Smooth muscle cell (in vitro differentiated cells): ENCODE data around the gene HLA-DPB1. TPM values are rescaled to one million over a fixed set of nuclear protein-coding genes. Genes with fewer than 3 reads are reported as not detected.

Experiments
- DNase-seq: peaks from one replicate; lab custom pipeline; 2025; ENCODE audit not compliant: unreplicated experiment; lab: John Stamatoyannopoulos, UW
- H2AFZ ChIP-seq: fragments of 200-600 bp; sonication (generic); 2 replicates; pipeline ENCODE4 v1.6.0; 2016; ENCODE audit warnings: antibody characterized with exemption, low read depth, mild to moderate bottlenecking
- H3F3A ChIP-seq: fragments of 200-600 bp; sonication (generic); 2 replicates; pipeline ENCODE4 v1.6.0; 2017; ENCODE audit warnings: antibody characterized with exemption, low read depth
- H3K27ac ChIP-seq: fragments of 200-600 bp; sonication (generic); 2 replicates; pipeline ENCODE4 v1.5.1; 2016; ENCODE audit warnings: low read depth, mild to moderate bottlenecking
- H3K27me3 ChIP-seq: fragments of 200-600 bp; sonication (generic); 2 replicates; pipeline ENCODE4 v1.6.1; 2016; ENCODE audit warnings: low read depth, mild to moderate bottlenecking
- H3K36me3 ChIP-seq: fragments of 200-600 bp; sonication (generic); 2 replicates; pipeline ENCODE4 v1.5.1; 2016; ENCODE audit warnings: low read depth
- H3K4me1 ChIP-seq: fragments of 200-600 bp; sonication (generic); 2 replicates; pipeline ENCODE4 v1.5.1; 2016; ENCODE audit warnings: low read depth
- H3K4me2 ChIP-seq: fragments of 200-600 bp; sonication (generic); 2 replicates; pipeline ENCODE4 v1.6.0; 2016; ENCODE audit warnings: mild to moderate bottlenecking
- H3K4me3 ChIP-seq: fragments of 200-600 bp; sonication (generic); 2 replicates; pipeline ENCODE4 v1.5.1; 2016; ENCODE audit warnings: mild to moderate bottlenecking
- H3K79me2 ChIP-seq: fragments of 200-600 bp; sonication (generic); 2 replicates; pipeline ENCODE4 v1.6.0; 2016; ENCODE audit warnings: low read depth, mild to moderate bottlenecking
- H3K9ac ChIP-seq: fragments of 200-600 bp; sonication (generic); 2 replicates; pipeline ENCODE4 v1.6.0; 2016; ENCODE audit warnings: low read depth
- H3K9me3 ChIP-seq: fragments of 200-600 bp; sonication (generic); replicated peaks from 2 replicates; pipeline ENCODE4 v1.5.1; 2016; ENCODE audit warnings: low read depth
- H4K20me1 ChIP-seq: fragments of 200-600 bp; sonication (generic); 2 replicates; pipeline ENCODE4 v1.6.0; 2016; ENCODE audit warnings: low read depth
- WGBS: methylation state at CpG from one replicate; pipeline ENCODE4 v1.1.7; 2016; ENCODE audit warnings: low lambda C conversion rate; 5-methylcytosine and 5-hydroxymethylcytosine counted together
- polyA plus RNA-seq: library from polyadenylated mRNA; unstranded; fragments of >200 nt; fragmentation: Nextera tagmentation; extraction: Ambion mirVana; gene quantifications from 2 replicates; pipeline ENCODE4 v1.2.1, GENCODE V29; 2016
- total RNA-seq: library from RNA; depleted of rRNA; stranded (reverse); fragments of >200 nt; gene quantifications from 2 replicates; pipeline ENCODE4 v1.2.3, GENCODE V29; 2014
- TF ChIP-seq, protein P1 (sequence below): fragments of 200-600 bp; sonication (generic); IDR thresholded peaks from 2 replicates; pipeline ENCODE4 v1.5.1; 2017; ENCODE audit warnings: borderline replicate concordance, mild to moderate bottlenecking, antibody characterized with exemption; ENCODE audit not compliant: insufficient read depth, poor library complexity, severe bottlenecking

The HLA-DPB1 gene
- total and polyA plus RNA-seq, 2 experiments from 2014 or later = 14.8 to 19.4 TPM

DNA sequence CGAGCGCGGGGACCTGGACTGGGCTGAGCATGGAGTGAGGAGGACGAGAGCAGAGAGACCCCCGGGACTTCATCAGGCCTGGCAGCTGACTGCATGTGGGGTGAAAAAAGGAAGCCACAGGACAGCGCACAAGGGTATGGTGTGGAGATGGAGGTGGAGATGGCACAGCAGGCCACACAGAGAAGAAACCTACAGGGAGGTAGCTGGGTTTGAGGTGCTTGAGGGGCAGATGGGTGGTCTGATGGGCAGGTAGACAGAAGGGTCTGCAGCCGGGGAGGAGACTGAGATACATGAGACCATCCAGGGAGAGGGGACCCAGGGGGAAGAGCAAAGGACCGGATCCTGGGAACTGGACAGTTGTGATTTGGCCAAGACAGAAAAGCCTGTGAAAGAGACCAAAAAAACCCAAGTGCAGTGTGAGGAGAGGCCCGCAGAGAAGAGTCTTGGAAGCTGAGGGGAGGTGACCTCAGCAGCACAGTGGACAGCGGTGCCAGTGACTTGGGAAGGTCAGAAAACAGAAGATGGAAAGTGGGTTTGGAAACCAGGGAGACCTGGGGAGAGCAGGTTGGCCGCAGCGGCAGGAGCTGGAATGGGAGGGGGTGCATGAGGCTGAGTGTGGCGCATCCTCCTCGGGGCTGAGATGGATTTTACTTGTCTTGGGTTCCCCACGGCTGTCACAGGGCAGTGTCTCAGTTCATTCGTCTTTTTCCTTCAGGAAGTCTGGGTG lies 5.5 kb downstream of the HLA-DPB1 start:
- Histone ChIP-seq H3K9me3 (no peaks in the 10 kb centered on the region), H3K4me1 (no peaks in the 10 kb centered on the region), H4K20me1 (no peaks in the 10 kb centered on the region), H3K9ac (peak overlapping the region; percentile 51), H3K79me2 (no peaks in the 10 kb centered on the region), H3K4me3 (peak overlapping the region; percentile 82), H3K27me3 (no peaks in the 10 kb centered on the region), H3F3A (peaks cover 7% of the 10 kb centered on the region), H3K36me3 (no peaks in the 10 kb centered on the region), H3K27ac (no peak overlapping the region), H3K4me2 (peak overlapping the region; percentile 99), H2AFZ (peak overlapping the region; percentile 100)
- WGBS = 65% methylated on average over 16 of the region's 16 CpGs
- TF ChIP-seq, protein P1, sequence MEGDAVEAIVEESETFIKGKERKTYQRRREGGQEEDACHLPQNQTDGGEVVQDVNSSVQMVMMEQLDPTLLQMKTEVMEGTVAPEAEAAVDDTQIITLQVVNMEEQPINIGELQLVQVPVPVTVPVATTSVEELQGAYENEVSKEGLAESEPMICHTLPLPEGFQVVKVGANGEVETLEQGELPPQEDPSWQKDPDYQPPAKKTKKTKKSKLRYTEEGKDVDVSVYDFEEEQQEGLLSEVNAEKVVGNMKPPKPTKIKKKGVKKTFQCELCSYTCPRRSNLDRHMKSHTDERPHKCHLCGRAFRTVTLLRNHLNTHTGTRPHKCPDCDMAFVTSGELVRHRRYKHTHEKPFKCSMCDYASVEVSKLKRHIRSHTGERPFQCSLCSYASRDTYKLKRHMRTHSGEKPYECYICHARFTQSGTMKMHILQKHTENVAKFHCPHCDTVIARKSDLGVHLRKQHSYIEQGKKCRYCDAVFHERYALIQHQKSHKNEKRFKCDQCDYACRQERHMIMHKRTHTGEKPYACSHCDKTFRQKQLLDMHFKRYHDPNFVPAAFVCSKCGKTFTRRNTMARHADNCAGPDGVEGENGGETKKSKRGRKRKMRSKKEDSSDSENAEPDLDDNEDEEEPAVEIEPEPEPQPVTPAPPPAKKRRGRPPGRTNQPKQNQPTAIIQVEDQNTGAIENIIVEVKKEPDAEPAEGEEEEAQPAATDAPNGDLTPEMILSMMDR = no peak
- no peak for DNase-seq

DNA sequence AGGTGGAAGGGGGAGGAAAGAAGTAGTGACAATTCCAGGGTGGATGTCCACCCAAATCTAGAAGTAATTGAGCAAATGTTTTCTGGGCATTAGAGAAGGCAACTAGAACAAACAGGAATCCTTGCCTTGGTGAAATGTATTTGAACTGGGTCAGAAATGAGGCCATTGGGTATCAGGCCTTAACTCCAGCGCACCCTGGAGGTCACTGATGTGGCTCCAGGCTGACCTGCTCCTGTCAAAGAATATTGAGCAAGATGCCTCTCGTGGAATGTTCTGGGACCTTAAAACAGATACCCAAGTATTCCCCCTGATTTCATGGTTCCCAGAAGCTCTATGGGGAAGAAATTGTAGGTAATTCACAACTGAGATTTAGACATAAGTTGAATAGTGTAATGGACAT lies 6.9 kb downstream of the HLA-DPB1 start:
- 21% methylated on average over 2 of the region's 2 CpGs for WGBS
- H3K9me3 ChIP-seq = no peaks in the 10 kb centered on the region
- H4K20me1 ChIP-seq = no peaks in the 10 kb centered on the region
- H3K27me3 ChIP-seq = no peaks in the 10 kb centered on the region
- H3K79me2 ChIP-seq = no peaks in the 10 kb centered on the region
- DNase-seq = no peak
- H3K4me2 ChIP-seq = no peak overlapping the region
- no peak overlapping the region for H2AFZ ChIP-seq
- H3K36me3 ChIP-seq = no peaks in the 10 kb centered on the region
- TF ChIP-seq, protein P1 = peak; percentile 52
- H3F3A ChIP-seq = peaks cover 7% of the 10 kb centered on the region
- no peak overlapping the region for H3K4me3 ChIP-seq
- H3K27ac ChIP-seq = no peak overlapping the region
- H3K9ac ChIP-seq = no peak overlapping the region
- no peaks in the 10 kb centered on the region for H3K4me1 ChIP-seq

DNA sequence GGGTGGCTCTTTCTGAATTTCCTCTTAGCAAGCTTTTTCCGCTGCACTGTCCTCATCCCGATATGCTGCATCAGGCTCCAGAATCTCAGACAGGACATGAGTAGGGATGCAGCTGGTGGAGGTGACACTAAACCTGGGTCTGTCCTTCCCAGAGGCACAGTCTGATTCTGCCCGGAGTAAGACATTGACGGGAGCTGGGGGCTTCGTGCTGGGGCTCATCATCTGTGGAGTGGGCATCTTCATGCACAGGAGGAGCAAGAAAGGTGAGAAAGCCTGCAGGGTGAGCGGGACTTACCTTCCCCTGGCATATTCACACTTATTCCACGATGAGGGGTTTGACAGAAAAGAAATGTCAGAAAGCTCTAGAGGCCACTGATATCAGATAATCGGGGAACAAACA lies 9.8 kb downstream of the HLA-DPB1 start:
- no peak overlapping the region for H2AFZ ChIP-seq

More for the DNA sequence above, 9.8 kb downstream of the HLA-DPB1 start:
- Histone ChIP-seq H3K36me3 (no peaks in the 10 kb centered on the region), H3K9me3 (no peaks in the 10 kb centered on the region), H3K4me3 (no peak overlapping the region), H3K27me3 (no peaks in the 10 kb centered on the region), H3F3A (peaks cover 7% of the 10 kb centered on the region), H4K20me1 (no peaks in the 10 kb centered on the region), H3K79me2 (no peaks in the 10 kb centered on the region), H3K27ac (no peak overlapping the region), H3K4me2 (no peak overlapping the region), H3K9ac (no peak overlapping the region), H3K4me1 (no peaks in the 10 kb centered on the region)
- DNase-seq = no peak
- WGBS = 80% methylated on average over 8 of the region's 8 CpGs
- TF ChIP-seq, protein P1 = no peak
